Measurements from ENCODE around the gene COMMD1.

Gene COMMD1

DNA sequence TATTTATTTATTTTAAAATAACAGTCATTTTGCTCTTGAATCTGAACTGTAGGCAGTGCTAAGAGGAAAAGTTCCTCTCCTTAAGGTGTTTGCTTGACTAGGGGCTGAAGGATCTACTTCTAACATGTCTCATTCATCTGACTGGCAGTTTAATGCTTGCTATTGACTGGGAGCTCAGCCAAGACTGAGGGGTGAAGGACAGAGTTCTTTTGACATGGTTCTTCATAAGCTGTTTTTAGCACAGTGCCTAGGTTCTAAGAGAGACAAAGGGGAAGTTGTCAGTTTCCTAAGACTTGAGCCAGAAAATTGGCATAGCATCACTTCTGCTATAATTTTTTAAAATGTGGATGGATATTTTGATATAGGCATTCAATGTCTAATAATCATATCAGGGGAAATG, 73.0 kb downstream of the COMMD1 start:
- H3K4ac ChIP-seq (ENCODE audit: low read depth in 1 of 2, low read length in 2 of 2) = no peak overlapping the region
- no peak overlapping the region for H3K23ac ChIP-seq (ENCODE audit: low read length in 2 of 2)
- H3K79me1 ChIP-seq (replicated peaks; ENCODE audit: low read length, poor library complexity, severe bottlenecking) = peaks cover 9% of the 10 kb centered on the region
- no peak overlapping the region for H4K8ac ChIP-seq (ENCODE audit: low read length)
- H3K14ac ChIP-seq (ENCODE audit: low read length in 2 of 2) = no peak overlapping the region
- H2AK5ac ChIP-seq (ENCODE audit: low read length, severe bottlenecking) = no peak overlapping the region
- no peak overlapping the region for H3K9ac ChIP-seq (ENCODE audit: low read length)
- H3K27me3 ChIP-seq (ENCODE audit: control insufficient read depth in 1 of 2, insufficient read depth in 1 of 2, low read length in 2 of 2) = no peaks in the 10 kb centered on the region
- no peak overlapping the region for H3K27ac ChIP-seq (ENCODE audit: low read length, poor library complexity, severe bottlenecking)
- no peak overlapping the region for H2BK12ac ChIP-seq (ENCODE audit: low read length in 2 of 2)
- DNase-seq = no peak
- H3K4me1 ChIP-seq (ENCODE audit: control insufficient read depth, insufficient read depth, low read depth, low read length) = no peaks in the 10 kb centered on the region
- no peak overlapping the region for H3K18ac ChIP-seq (ENCODE audit: low read depth in 1 of 2, low read length in 2 of 2)
- no peak overlapping the region for H2BK5ac ChIP-seq (ENCODE audit: low read depth, low read length, poor library complexity, severe bottlenecking)
- no peak overlapping the region for H2BK15ac ChIP-seq (ENCODE audit: low read depth, poor library complexity, severe bottlenecking)
- H3K4me2 ChIP-seq (ENCODE audit: low read length, poor library complexity, severe bottlenecking) = no peak overlapping the region
- H3K36me3 ChIP-seq (ENCODE audit: control insufficient read depth in 1 of 2, insufficient read depth in 2 of 2, low read depth in 1 of 2, low read length in 2 of 2) = no peaks in the 10 kb centered on the region
- H2BK120ac ChIP-seq (ENCODE audit: low read depth, low read length) = no peak overlapping the region
- no peaks in the 10 kb centered on the region for H3K9me3 ChIP-seq (ENCODE audit: control insufficient read depth, low read length)
- no peak overlapping the region for H3K4me3 ChIP-seq (ENCODE audit: insufficient read depth in 1 of 2, low read depth in 1 of 2, low read length in 2 of 2)
- H2AFZ ChIP-seq (ENCODE audit: low read depth, low read length) = no peak overlapping the region
- no peak overlapping the region for H4K91ac ChIP-seq (ENCODE audit: low read length)

DNA sequence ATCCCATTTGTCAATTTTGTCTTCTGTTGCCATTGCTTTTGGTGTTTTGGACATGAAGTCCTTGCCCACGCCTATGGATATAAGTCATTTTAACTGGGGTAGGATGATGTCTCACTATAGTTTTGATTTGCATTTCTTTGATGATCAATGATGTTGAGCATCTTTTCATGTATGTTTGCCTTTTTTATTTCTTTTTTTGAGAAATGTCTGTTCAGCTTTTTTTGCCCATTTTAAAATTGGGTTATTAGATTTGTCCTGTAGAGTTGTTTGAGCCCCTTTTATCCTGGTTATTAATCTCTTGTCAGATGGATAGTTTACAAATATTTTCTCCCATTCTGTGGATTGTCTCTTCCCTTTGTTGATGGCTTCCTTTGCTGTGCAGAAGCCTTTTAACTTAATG, 75.3 kb downstream of the COMMD1 start:
- no peak overlapping the region for H3K4me2 ChIP-seq (ENCODE audit: low read length, poor library complexity, severe bottlenecking)
- H2BK5ac ChIP-seq (ENCODE audit: low read depth, low read length, poor library complexity, severe bottlenecking) = no peak overlapping the region
- H3K9me3 ChIP-seq (ENCODE audit: control insufficient read depth, low read length) = no peaks in the 10 kb centered on the region
- H3K14ac ChIP-seq (ENCODE audit: low read length in 2 of 2) = no peak overlapping the region
- H2BK12ac ChIP-seq (ENCODE audit: low read length in 2 of 2) = no peak overlapping the region
- no peaks in the 10 kb centered on the region for H3K27me3 ChIP-seq (ENCODE audit: control insufficient read depth in 1 of 2, insufficient read depth in 1 of 2, low read length in 2 of 2)
- H4K8ac ChIP-seq (ENCODE audit: low read length) = no peak overlapping the region
- H3K9ac ChIP-seq (ENCODE audit: low read length) = no peak overlapping the region
- H3K4ac ChIP-seq (ENCODE audit: low read depth in 1 of 2, low read length in 2 of 2) = no peak overlapping the region
- H2BK120ac ChIP-seq (ENCODE audit: low read depth, low read length) = no peak overlapping the region
- H3K4me1 ChIP-seq (ENCODE audit: control insufficient read depth, insufficient read depth, low read depth, low read length) = no peaks in the 10 kb centered on the region
- no peak overlapping the region for H3K27ac ChIP-seq (ENCODE audit: low read length, poor library complexity, severe bottlenecking)
- no peak overlapping the region for H3K18ac ChIP-seq (ENCODE audit: low read depth in 1 of 2, low read length in 2 of 2)
- H3K23ac ChIP-seq (ENCODE audit: low read length in 2 of 2) = no peak overlapping the region
- DNase-seq = no peak
- H4K91ac ChIP-seq (ENCODE audit: low read length) = no peak overlapping the region
- H2AFZ ChIP-seq (ENCODE audit: low read depth, low read length) = no peak overlapping the region
- no peak overlapping the region for H2BK15ac ChIP-seq (ENCODE audit: low read depth, poor library complexity, severe bottlenecking)
- H3K36me3 ChIP-seq (ENCODE audit: control insufficient read depth in 1 of 2, insufficient read depth in 2 of 2, low read depth in 1 of 2, low read length in 2 of 2) = no peaks in the 10 kb centered on the region
- WGBS = 92% methylated on average over 1 of the region's 1 CpG
- H3K4me3 ChIP-seq (ENCODE audit: insufficient read depth in 1 of 2, low read depth in 1 of 2, low read length in 2 of 2) = no peak overlapping the region
- peaks cover 8% of the 10 kb centered on the region for H3K79me1 ChIP-seq (replicated peaks; ENCODE audit: low read length, poor library complexity, severe bottlenecking)
- H2AK5ac ChIP-seq (ENCODE audit: low read length, severe bottlenecking) = no peak overlapping the region

DNA sequence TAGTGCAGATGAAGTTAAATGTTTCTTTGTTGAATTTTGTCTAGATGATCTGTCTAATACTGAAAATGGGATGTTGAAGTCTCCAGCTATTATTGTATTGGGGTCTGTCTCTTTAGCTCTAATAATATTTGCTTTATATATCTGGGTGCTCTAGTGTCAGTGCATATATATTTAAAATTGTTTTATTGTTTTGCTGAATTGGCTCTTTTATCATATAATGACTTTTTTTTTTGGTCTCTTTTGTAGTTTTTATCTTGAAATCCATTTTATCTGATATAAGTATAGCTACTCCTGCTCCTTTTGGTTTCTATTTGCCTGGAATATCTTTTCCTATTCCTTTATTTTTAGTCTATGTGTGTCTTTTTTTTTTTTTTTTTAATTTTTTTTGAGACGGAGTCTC, 79.2 kb downstream of the COMMD1 start:
- H3K4me2 ChIP-seq (ENCODE audit: low read length, poor library complexity, severe bottlenecking) = no peak overlapping the region
- no CpG with 5 or more reads among the region's 1 CpG for WGBS
- no peak for DNase-seq

DNA sequence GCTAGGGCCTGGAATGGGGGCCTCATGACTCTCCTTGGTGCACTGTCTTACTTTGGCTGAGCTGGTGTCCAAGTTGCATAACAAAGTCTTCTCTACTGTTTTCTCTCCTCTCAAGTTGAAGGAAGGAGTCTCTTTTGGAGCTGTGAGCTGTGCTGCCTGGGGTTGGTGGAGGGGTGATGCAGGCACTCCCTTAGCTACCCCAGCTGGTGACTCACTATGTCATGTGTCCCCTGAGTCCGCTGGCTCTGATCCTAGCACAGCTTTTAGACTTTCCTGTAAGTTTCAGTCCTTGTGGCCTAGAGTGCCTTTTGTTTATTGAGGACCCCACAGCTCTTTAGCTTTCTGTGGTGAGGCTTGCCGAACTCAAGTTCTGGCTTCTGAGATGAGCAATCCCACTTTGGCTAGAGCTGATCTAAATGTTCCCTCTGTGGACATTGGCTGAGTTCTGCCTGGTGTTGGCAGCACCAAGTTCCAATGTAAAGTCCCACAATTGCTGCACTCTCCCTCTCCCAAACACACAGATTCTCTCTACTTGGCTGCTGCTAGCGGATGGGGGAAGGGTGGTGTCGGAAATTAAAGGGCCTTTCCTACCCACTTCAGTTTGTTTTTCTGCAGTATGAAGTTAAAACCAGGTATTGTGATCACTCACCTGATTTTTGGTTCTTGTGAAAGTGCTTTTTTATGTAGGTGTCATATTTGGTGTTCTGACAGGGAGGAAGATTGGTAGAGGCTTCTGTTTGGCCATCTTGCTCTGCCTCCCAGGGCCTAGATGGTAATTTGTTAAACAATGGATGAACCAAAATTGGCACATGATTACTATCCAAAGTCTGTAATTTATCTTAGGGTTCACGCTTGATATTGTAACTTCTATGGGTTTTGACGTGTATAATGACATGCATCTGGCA, 83.2 kb downstream of the COMMD1 start:
- Histone ChIP-seq H3K27me3 (ENCODE audit: control insufficient read depth in 1 of 2, insufficient read depth in 1 of 2, low read length in 2 of 2) (no peaks in the 10 kb centered on the region), H2AFZ (ENCODE audit: low read depth, low read length) (no peak overlapping the region), H3K79me1 (replicated peaks; ENCODE audit: low read length, poor library complexity, severe bottlenecking) (peaks cover 14% of the 10 kb centered on the region), H3K18ac (ENCODE audit: low read depth in 1 of 2, low read length in 2 of 2) (no peak overlapping the region), H3K4me3 (ENCODE audit: insufficient read depth in 1 of 2, low read depth in 1 of 2, low read length in 2 of 2) (no peak overlapping the region), H3K9ac (ENCODE audit: low read length) (no peak overlapping the region), H4K91ac (ENCODE audit: low read length) (no peak overlapping the region), H3K4me1 (ENCODE audit: control insufficient read depth, insufficient read depth, low read depth, low read length) (peaks cover 4% of the 10 kb centered on the region), H3K14ac (ENCODE audit: low read length in 2 of 2) (no peak overlapping the region), H2BK15ac (ENCODE audit: low read depth, poor library complexity, severe bottlenecking) (no peak overlapping the region), H2BK5ac (ENCODE audit: low read depth, low read length, poor library complexity, severe bottlenecking) (no peak overlapping the region), H3K23ac (ENCODE audit: low read length in 2 of 2) (no peak overlapping the region), H3K4ac (ENCODE audit: low read depth in 1 of 2, low read length in 2 of 2) (no peak overlapping the region), H3K4me2 (ENCODE audit: low read length, poor library complexity, severe bottlenecking) (no peak overlapping the region), H3K36me3 (ENCODE audit: control insufficient read depth in 1 of 2, insufficient read depth in 2 of 2, low read depth in 1 of 2, low read length in 2 of 2) (no peaks in the 10 kb centered on the region), H3K9me3 (ENCODE audit: control insufficient read depth, low read length) (peaks cover 7% of the 10 kb centered on the region), H2AK5ac (ENCODE audit: low read length, severe bottlenecking) (no peak overlapping the region), H2BK12ac (ENCODE audit: low read length in 2 of 2) (no peak overlapping the region), H3K27ac (ENCODE audit: low read length, poor library complexity, severe bottlenecking) (no peak overlapping the region), H4K8ac (ENCODE audit: low read length) (no peak overlapping the region), H2BK120ac (ENCODE audit: low read depth, low read length) (no peak overlapping the region)
- WGBS = 86% methylated on average over 4 of the region's 6 CpGs
- peak; percentile 53 for DNase-seq

More for the DNA sequence above, 79.2 kb downstream of the COMMD1 start:
- Histone ChIP-seq H3K4me1 (ENCODE audit: control insufficient read depth, insufficient read depth, low read depth, low read length) (peaks cover 4% of the 10 kb centered on the region), H3K27me3 (ENCODE audit: control insufficient read depth in 1 of 2, insufficient read depth in 1 of 2, low read length in 2 of 2) (no peaks in the 10 kb centered on the region), H4K8ac (ENCODE audit: low read length) (no peak overlapping the region), H2AK5ac (ENCODE audit: low read length, severe bottlenecking) (no peak overlapping the region), H2BK5ac (ENCODE audit: low read depth, low read length, poor library complexity, severe bottlenecking) (no peak overlapping the region), H3K4me3 (ENCODE audit: insufficient read depth in 1 of 2, low read depth in 1 of 2, low read length in 2 of 2) (no peak overlapping the region), H3K9me3 (ENCODE audit: control insufficient read depth, low read length) (peaks cover 7% of the 10 kb centered on the region), H3K79me1 (replicated peaks; ENCODE audit: low read length, poor library complexity, severe bottlenecking) (peaks cover 18% of the 10 kb centered on the region), H2AFZ (ENCODE audit: low read depth, low read length) (no peak overlapping the region), H3K36me3 (ENCODE audit: control insufficient read depth in 1 of 2, insufficient read depth in 2 of 2, low read depth in 1 of 2, low read length in 2 of 2) (no peaks in the 10 kb centered on the region), H2BK15ac (ENCODE audit: low read depth, poor library complexity, severe bottlenecking) (no peak overlapping the region), H4K91ac (ENCODE audit: low read length) (no peak overlapping the region), H3K9ac (ENCODE audit: low read length) (no peak overlapping the region), H3K18ac (ENCODE audit: low read depth in 1 of 2, low read length in 2 of 2) (no peak overlapping the region), H2BK120ac (ENCODE audit: low read depth, low read length) (no peak overlapping the region), H3K27ac (ENCODE audit: low read length, poor library complexity, severe bottlenecking) (no peak overlapping the region), H2BK12ac (ENCODE audit: low read length in 2 of 2) (no peak overlapping the region), H3K14ac (ENCODE audit: low read length in 2 of 2) (no peak overlapping the region), H3K23ac (ENCODE audit: low read length in 2 of 2) (no peak overlapping the region), H3K4ac (ENCODE audit: low read depth in 1 of 2, low read length in 2 of 2) (no peak overlapping the region)

All from mesenchymal stem cell (in vitro differentiated cells and primary cell).